BLaER1 treated with 17β-estradiol and CSF1 and Interleukin-3, amounts not matched to agents 10 nM and 100 nM (cell line): Measurements from ENCODE around the gene GNAI1.

Source experiments
- H3K27ac ChIP-seq, 11 experiments: shearing (Covaris generic); formaldehyde crosslinking; 2 replicates each; pipeline ENCODE4 v1.8.1; 2022
- H3K27me3 ChIP-seq, 11 experiments: shearing (Covaris generic); formaldehyde crosslinking; 2 replicates each; pipeline ENCODE4 v1.8.1; 2022
- H3K36me3 ChIP-seq, 11 experiments: shearing (Covaris generic); formaldehyde crosslinking; 2 replicates each; pipeline ENCODE4 v1.8.1; 2022
- H3K4me1 ChIP-seq, 10 experiments: shearing (Covaris generic); formaldehyde crosslinking; 2 replicates each; pipeline ENCODE4 v1.8.1; 2022
- H3K4me2 ChIP-seq, 11 experiments: shearing (Covaris generic); formaldehyde crosslinking; 2 replicates each; pipeline ENCODE4 v1.8.1; 2022
- H3K4me3 ChIP-seq, 10 experiments: shearing (Covaris generic); formaldehyde crosslinking; 2 replicates each; pipeline ENCODE4 v1.8.1; 2022
- H3K9ac ChIP-seq, 11 experiments: shearing (Covaris generic); formaldehyde crosslinking; 2 replicates each; pipeline ENCODE4 v1.8.1; 2022
- H3K9me3 ChIP-seq, 11 experiments: shearing (Covaris generic); formaldehyde crosslinking; replicated peaks in 1 of 11; 2 replicates each; pipeline ENCODE4 v1.8.1; 2022
- H4K20me1 ChIP-seq, 11 experiments: shearing (Covaris generic); formaldehyde crosslinking; 2 replicates each; pipeline ENCODE4 v1.8.1; 2022
- Cebpa-rat ChIP-seq, 11 experiments: shearing (Covaris generic); IDR thresholded peaks; 2 replicates each; pipeline ENCODE4 v1.8.1; 2022

GNAI1 gene

DNA sequence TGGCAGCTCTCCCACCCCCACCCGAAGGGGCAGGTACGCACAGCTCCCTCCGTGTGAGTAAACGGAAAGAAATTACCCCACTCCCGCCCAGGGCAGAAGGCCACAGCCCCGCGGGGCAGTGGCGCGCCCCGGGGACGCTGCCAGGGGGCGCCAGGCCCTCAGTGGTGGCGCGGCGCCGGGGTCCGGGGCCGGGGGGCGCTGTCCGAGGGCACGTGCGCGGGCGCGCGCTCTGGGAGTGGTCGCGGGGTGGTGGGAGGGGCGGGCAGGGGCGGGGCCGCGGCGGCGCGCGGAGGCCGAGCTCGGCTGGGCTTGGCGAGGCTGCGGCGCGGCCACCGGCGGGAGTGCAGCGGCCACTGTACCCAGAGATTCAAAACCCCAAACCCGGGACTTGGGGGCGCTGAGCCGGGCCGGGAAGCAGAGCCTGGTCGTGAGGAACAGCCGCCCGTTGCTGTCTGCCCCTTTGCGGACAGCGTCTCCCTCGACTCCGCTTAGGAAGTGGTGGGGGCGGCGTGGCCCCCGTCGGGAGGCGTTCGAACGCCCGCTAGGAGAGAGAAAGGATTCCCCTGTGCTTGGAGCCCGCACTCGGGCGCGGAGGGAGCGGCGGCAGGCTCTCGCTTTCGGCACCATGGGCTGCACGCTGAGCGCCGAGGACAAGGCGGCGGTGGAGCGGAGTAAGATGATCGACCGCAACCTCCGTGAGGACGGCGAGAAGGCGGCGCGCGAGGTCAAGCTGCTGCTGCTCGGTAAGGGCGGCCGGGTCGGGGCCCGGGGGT is at the start of gene GNAI1:
GNAI1 (plus strand) TSS at position 296 of the 773 bp plus-strand sequence; CDS start at position 626, 330 bp downstream.
- Histone ChIP-seq H4K20me1 (peaks cover 0 to 28% (median 5%) of the 10 kb centered on the region in 11 experiments; a peak in 8 of 22 replicates), H3K27ac (peak within 1 kb of the TSS; percentile 52 to 85 (median 80); a peak in 21 of 22 replicates), H3K4me3 (peak within 1 kb of the TSS; percentile 84 to 93 (median 89)), H3K4me1 (peaks cover 11 to 39% (median 25%) of the 10 kb centered on the region in 10 experiments; a peak in 18 of 20 replicates), H3K27me3 (peaks cover 22 to 40% (median 31%) of the 10 kb centered on the region in 11 experiments; a peak in 21 of 22 replicates), H3K9ac (peak within 1 kb of the TSS; percentile 81 to 91 (median 86)), H3K36me3 (no peaks in the 10 kb centered on the region), H3K9me3 (peaks cover 10 to 18% (median 15%) of the 10 kb centered on the region in 11 experiments), H3K4me2 (peak within 1 kb of the TSS; percentile 70 to 96 (median 90))
- no peak for TF ChIP-seq Cebpa-rat (IDR thresholded peaks at IDR 0.05)

GRCh38 chr7:80087051-80087770 is 47.4 kb upstream of the GNAI1 start:
- Histone ChIP-seq H3K9me3 (peaks cover 0 to 11% (median 0%) of the 10 kb centered on the region in 11 experiments; a peak in 8 of 22 replicates), H3K4me3 (no peak overlapping the region), H3K4me2 (no peak overlapping the region), H3K9ac (no peak overlapping the region), H3K27ac (no peak overlapping the region), H4K20me1 (no peaks in the 10 kb centered on the region), H3K4me1 (peaks cover 0 to 6% (median 0%) of the 10 kb centered on the region in 10 experiments; a peak in 1 of 20 replicates), H3K27me3 (no peaks in the 10 kb centered on the region), H3K36me3 (no peaks in the 10 kb centered on the region)
- TF ChIP-seq Cebpa-rat (IDR thresholded peaks at IDR 0.05): no peak

DNA sequence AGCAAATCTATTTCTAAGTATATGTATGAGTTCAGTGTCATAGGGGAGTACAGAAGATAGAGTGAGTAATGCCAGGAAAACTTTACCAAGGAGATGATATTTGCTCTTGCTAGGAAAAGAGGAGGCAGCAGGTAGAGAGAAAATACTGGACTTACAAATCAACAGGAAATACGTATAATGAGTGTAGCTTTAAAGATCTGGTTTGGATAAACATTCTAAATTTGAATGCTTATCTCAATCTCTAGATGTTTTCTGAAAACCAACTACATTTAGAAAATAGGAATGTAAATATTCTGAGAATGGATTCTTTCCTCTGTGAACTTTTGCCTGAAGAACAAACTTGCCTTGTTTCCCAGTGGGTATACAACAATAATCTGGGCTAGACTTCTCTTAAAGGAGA is 46.9 kb upstream of the GNAI1 start:
- no peak overlapping the region for H3K27ac ChIP-seq
- no peaks in the 10 kb centered on the region for H3K36me3 ChIP-seq
- no peak overlapping the region for H3K4me2 ChIP-seq
- H3K4me3 ChIP-seq: no peak overlapping the region
- H3K4me1 ChIP-seq: peaks cover 0 to 6% (median 0%) of the 10 kb centered on the region in 10 experiments; a peak in 1 of 20 replicates
- no peaks in the 10 kb centered on the region for H3K27me3 ChIP-seq
- H3K9ac ChIP-seq: no peak overlapping the region
- no peaks in the 10 kb centered on the region for H4K20me1 ChIP-seq
- no peak for TF ChIP-seq Cebpa-rat (IDR thresholded peaks at IDR 0.05)
- H3K9me3 ChIP-seq: peaks cover 0 to 11% (median 0%) of the 10 kb centered on the region in 11 experiments; a peak in 8 of 22 replicates

- Histone ChIP-seq H3K4me1 (peaks cover 0 to 6% (median 0%) of the 10 kb centered on the region in 10 experiments; a peak in 1 of 20 replicates), H3K9ac (no peak overlapping the region), H3K36me3 (no peaks in the 10 kb centered on the region), H3K4me3 (no peak overlapping the region), H4K20me1 (no peaks in the 10 kb centered on the region), H3K4me2 (no peak overlapping the region), H3K27ac (no peak overlapping the region), H3K9me3 (peaks cover 0 to 11% (median 0%) of the 10 kb centered on the region in 11 experiments; a peak in 8 of 22 replicates), H3K27me3 (no peaks in the 10 kb centered on the region)
- no peak for TF ChIP-seq Cebpa-rat (IDR thresholded peaks at IDR 0.05)
Measured at GRCh38 chr7:80088705-80089104, 45.9 kb upstream of the GNAI1 start.

GRCh38 chr7:80089366-80089765 is 45.3 kb upstream of the GNAI1 start:
- Histone ChIP-seq H4K20me1 (no peaks in the 10 kb centered on the region), H3K36me3 (no peaks in the 10 kb centered on the region), H3K9me3 (peaks cover 0 to 11% (median 0%) of the 10 kb centered on the region in 11 experiments; a peak in 8 of 22 replicates), H3K9ac (no peak overlapping the region), H3K4me2 (no peak overlapping the region), H3K27me3 (no peaks in the 10 kb centered on the region), H3K4me3 (no peak overlapping the region), H3K4me1 (peaks cover 0 to 6% (median 0%) of the 10 kb centered on the region in 10 experiments; a peak in 1 of 20 replicates), H3K27ac (no peak overlapping the region)
- TF ChIP-seq Cebpa-rat (IDR thresholded peaks at IDR 0.05): no peak

- H3K36me3 ChIP-seq: no peaks in the 10 kb centered on the region
- no peaks in the 10 kb centered on the region for H3K27me3 ChIP-seq
- H3K9ac ChIP-seq: no peak overlapping the region
- H3K4me2 ChIP-seq: no peak overlapping the region
- TF ChIP-seq Cebpa-rat (IDR thresholded peaks at IDR 0.05): no peak
- H3K27ac ChIP-seq: no peak overlapping the region
- no peaks in the 10 kb centered on the region for H4K20me1 ChIP-seq
- no peaks in the 10 kb centered on the region for H3K9me3 ChIP-seq
- H3K4me1 ChIP-seq: peaks cover 0 to 4% (median 0%) of the 10 kb centered on the region in 10 experiments; a peak in 1 of 20 replicates
- H3K4me3 ChIP-seq: no peak overlapping the region
Measured at GRCh38 chr7:80093349-80093748, 41.3 kb upstream of the GNAI1 start.

DNA sequence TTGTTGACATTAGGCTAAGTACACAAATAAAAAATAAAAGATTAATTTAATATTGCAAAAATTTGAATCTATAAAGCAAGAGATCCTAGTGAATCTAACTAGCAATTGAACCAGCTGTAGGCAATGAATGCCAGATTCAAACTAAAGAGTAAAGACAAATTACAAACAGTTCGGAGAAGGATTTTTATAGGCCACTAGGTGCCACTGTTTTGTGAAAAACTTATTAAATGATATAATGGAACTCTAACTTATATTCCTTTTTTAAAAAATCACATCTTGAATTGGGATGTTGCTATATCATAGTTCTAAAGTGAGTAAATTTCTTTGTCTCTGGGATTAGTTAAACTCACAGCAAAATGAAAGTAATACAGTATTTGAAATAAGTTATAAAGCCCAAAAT is 39.1 kb upstream of the GNAI1 start:
- Histone ChIP-seq H3K36me3 (no peaks in the 10 kb centered on the region), H3K4me2 (no peak overlapping the region), H3K4me3 (no peak overlapping the region), H4K20me1 (no peaks in the 10 kb centered on the region), H3K27ac (no peak overlapping the region), H3K9ac (no peak overlapping the region), H3K27me3 (no peaks in the 10 kb centered on the region), H3K4me1 (no peaks in the 10 kb centered on the region), H3K9me3 (no peaks in the 10 kb centered on the region)
- TF ChIP-seq Cebpa-rat (IDR thresholded peaks at IDR 0.05): no peak

- no peak for TF ChIP-seq Cebpa-rat (IDR thresholded peaks at IDR 0.05)
- no peaks in the 10 kb centered on the region for H4K20me1 ChIP-seq
- no peaks in the 10 kb centered on the region for H3K4me1 ChIP-seq
- no peak overlapping the region for H3K27ac ChIP-seq
- H3K9me3 ChIP-seq: peaks cover 0 to 9% (median 4%) of the 10 kb centered on the region in 11 experiments; a peak in 4 of 22 replicates
- no peaks in the 10 kb centered on the region for H3K36me3 ChIP-seq
- no peak overlapping the region for H3K4me2 ChIP-seq
- no peak overlapping the region for H3K4me3 ChIP-seq
- no peak overlapping the region for H3K9ac ChIP-seq
- no peaks in the 10 kb centered on the region for H3K27me3 ChIP-seq
Measured at GRCh38 chr7:80097756-80098155, 36.9 kb upstream of the GNAI1 start.

GRCh38 chr7:80098795-80099194 is 35.8 kb upstream of the GNAI1 start:
- Histone ChIP-seq H3K4me1 (no peaks in the 10 kb centered on the region), H3K9me3 (peaks cover 0 to 9% (median 4%) of the 10 kb centered on the region in 11 experiments; a peak in 8 of 22 replicates), H4K20me1 (no peaks in the 10 kb centered on the region), H3K36me3 (no peaks in the 10 kb centered on the region), H3K4me3 (no peak overlapping the region), H3K9ac (no peak overlapping the region), H3K4me2 (no peak overlapping the region), H3K27ac (no peak overlapping the region), H3K27me3 (no peaks in the 10 kb centered on the region)
- TF ChIP-seq Cebpa-rat (IDR thresholded peaks at IDR 0.05): peak in 4 of 11 experiments; percentile 13 to 66 (median 38); a peak in 4 of 22 replicates
